ENCODE measurements around the gene SOAT2.
"Not testable (repeated sequence)": the region's sequence is repeated elsewhere in the genome, so short reads cannot be mapped to it uniquely, and the experiment has no call there.

Gene SOAT2

GRCh38 chr12:53090105-53090504 is 13.2 kb upstream of the SOAT2 start:
- no peak for FAIRE-seq

- no peak for FAIRE-seq
Measured at GRCh38 chr12:53090554-53090953, 12.7 kb upstream of the SOAT2 start.

- FAIRE-seq: no peak
Measured at GRCh38 chr12:53091756-53092155, 11.5 kb upstream of the SOAT2 start.

- FAIRE-seq: no peak
Measured at GRCh38 chr12:53093777-53094393, 9.4 kb upstream of the SOAT2 start.

GRCh38 chr12:53094394-53094787 is 8.9 kb upstream of the SOAT2 start:
- FAIRE-seq: no peak

GRCh38 chr12:53094796-53095595 is 8.3 kb upstream of the SOAT2 start:
- not testable (repeated sequence) for FAIRE-seq

- not testable (repeated sequence) for FAIRE-seq
Measured at GRCh38 chr12:53095596-53095895, 7.7 kb upstream of the SOAT2 start.

GRCh38 chr12:53096089-53096741 is 7.1 kb upstream of the SOAT2 start:
- no peak for FAIRE-seq

- no peak for FAIRE-seq
Measured at GRCh38 chr12:53096759-53097158, 6.5 kb upstream of the SOAT2 start.

- no peak for FAIRE-seq
Measured at GRCh38 chr12:53097207-53097563, 6.1 kb upstream of the SOAT2 start.

GRCh38 chr12:53097564-53098353 is 5.5 kb upstream of the SOAT2 start, which contains the start of gene IGFBP6:
IGFBP6 (plus strand) TSS chr12:53097667; CDS start chr12:53097718, 51 bp downstream.
- FAIRE-seq: no peak

GRCh38 chr12:53098354-53098981 is 4.8 kb upstream of the SOAT2 start:
- no peak for FAIRE-seq

GRCh38 chr12:53099071-53099882 is 4.0 kb upstream of the SOAT2 start:
- FAIRE-seq: peak; percentile 96

GRCh38 chr12:53100466-53101151 is 2.7 kb upstream of the SOAT2 start:
- FAIRE-seq: no peak

GRCh38 chr12:53101266-53101665 is 2.0 kb upstream of the SOAT2 start:
- FAIRE-seq: no peak

GRCh38 chr12:53101931-53102781 is 1.1 kb upstream of the SOAT2 start:
- FAIRE-seq: no peak

GRCh38 chr12:53103860-53104305 is 597 bp downstream of the SOAT2 start:
- FAIRE-seq: no peak

GRCh38 chr12:53105256-53105655 is 2.0 kb downstream of the SOAT2 start:
- FAIRE-seq: no peak

- FAIRE-seq: no peak
Measured at GRCh38 chr12:53105712-53106439, 2.6 kb downstream of the SOAT2 start.

GRCh38 chr12:53107122-53107521 is 3.8 kb downstream of the SOAT2 start:
- FAIRE-seq: no peak

All from TTC549 (cell line).